Activated naive CD4-positive, alpha-beta T cell (primary cell): Measurements from ENCODE around the gene FIGNL2.
A peak's percentile ranks its signal among the peaks of the same experiment; 100 is the strongest.

Experiments
- DNase-seq, 4 experiments: peaks; one replicate each; lab custom pipeline; 2025; lab: John Stamatoyannopoulos, UW

The FIGNL2 gene

DNA sequence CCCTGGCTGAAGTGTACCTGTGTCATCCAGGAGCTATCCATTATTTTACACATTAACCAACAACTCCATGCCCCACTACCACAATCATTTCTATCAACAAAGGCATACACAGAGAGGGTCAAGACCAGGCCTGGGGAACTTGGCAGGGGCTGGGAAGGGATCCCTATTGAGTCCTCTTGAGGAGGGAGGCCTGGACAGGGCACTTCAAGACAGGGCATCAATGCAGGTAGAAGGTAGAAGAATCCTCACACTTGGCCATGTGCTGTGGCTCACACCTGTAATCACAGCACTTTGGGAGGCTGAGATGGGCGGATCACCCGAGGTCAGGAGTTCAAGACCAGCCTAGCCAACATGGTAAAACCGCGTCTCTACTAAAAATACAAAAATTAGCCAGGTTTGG is 26.0 kb upstream of the FIGNL2 start:
- no peak for DNase-seq

DNA sequence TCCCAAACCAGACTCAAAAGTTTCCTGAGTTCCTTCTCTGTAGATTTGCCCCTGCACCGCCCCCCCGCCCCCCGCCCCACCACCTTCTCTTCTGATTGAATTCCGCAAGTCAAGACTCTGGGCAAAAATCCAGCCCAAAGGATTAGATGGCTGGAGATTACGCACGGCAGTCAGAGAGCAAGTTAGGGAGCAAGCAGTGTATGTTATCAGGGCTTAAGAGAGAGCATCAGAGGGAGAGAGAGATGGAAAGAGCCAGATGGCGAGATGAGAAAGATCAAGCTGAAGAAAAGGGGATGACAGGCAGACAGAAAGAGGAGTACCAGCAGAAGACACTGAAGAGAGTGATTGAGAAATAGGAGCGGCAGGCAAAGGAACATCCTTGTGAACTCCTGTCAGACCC is 25.5 kb upstream of the FIGNL2 start:
- no peak for DNase-seq

GRCh38 chr12:51873251-51873994 is 24.9 kb upstream of the FIGNL2 start:
- no peak for DNase-seq

DNA sequence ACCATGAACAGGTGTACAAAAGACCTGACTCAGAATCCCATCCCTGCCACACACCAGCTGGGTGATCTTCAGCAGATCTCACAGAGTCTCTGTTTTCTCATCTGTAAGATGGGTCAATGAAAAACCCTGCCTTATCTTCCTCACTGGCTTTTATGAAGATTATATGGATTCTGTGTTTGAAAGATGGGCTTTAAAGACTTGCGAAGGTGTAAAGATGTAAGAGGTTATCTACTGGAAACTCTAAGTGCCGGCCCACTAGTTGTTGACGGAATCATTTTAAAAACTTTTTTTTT is 24.1 kb upstream of the FIGNL2 start:
- DNase-seq, result no peak

GRCh38 chr12:51871918-51872688 is 23.6 kb upstream of the FIGNL2 start:
- no peak for DNase-seq

DNA sequence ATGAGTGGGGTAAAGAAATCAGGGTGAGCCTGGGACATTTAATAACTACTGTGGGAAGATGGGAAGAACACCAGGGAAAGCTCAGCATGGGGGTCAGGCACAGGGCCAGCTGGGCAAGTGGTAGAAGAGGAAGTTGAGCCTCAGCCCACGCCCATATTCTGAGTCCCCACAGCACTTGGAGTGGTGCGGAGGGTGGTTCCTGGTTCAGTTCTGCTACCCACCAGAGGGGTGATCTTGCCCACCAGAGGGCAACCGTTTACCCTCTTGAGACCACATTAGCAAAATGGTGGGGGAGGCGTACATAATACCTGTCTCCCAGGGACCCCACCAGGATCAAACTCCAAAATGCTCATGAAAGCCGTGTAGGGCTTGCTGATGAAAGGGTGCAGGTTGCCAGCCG is 22.6 kb upstream of the FIGNL2 start:
- DNase-seq, result no peak

GRCh38 chr12:51870504-51870903 is 22.0 kb upstream of the FIGNL2 start:
- DNase-seq, result no peak

- no peak for DNase-seq
These were observed 21.4 kb upstream of the FIGNL2 start for GRCh38 chr12:51869931-51870330.

DNA sequence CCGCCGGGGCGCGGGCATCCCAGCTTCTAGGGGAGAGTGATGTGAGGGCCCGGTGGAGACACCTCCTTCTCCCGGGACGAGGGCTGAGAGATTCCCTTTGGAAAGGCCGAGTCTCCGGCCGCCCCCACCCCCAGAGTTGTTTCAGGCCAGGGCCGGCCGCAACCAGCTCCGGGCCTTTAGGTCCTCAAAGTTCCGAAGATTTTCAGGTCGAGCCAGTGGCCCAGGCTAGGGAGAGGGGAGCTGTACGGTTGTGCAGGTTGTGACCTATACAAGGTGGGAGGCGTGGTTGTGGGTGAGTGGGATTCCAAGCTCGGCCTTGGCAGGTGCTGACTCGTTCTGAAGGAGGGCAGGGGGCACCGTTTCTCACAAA is 21.0 kb upstream of the FIGNL2 start:
- no peak for DNase-seq

- no peak for DNase-seq
These were observed 20.4 kb upstream of the FIGNL2 start for GRCh38 chr12:51868821-51869495.

DNA sequence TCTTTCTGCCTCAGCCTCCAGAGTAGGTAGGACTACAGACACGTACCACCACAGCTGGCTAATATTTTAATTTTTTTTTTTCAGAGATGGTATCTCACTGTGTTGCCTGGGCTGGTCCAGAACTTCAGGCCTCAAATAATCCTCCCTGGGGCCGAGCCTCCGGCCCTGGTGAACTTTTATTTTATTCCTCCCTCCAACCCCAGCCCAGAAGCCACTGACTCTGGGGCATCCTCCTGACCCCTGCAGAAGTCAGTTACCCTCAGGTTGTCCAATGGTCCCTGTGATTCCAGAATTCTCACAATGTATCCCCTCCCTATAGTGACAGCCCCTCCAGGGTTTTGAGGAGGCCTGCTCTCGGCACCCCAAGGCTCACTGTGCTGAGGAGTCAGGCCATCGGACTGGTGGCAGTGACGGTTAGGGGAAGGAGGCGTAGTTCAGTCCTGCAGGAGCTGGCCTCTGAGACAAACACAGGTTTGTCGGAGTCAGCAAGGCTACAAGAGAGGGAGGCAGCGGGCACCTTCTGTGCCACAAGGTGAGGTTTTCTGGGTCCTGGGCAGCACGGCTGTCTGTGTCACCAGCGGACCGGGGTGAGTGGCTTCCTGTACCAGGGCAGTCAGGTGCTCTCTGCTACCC is 19.4 kb upstream of the FIGNL2 start:
- DNase-seq, result no peak

DNA sequence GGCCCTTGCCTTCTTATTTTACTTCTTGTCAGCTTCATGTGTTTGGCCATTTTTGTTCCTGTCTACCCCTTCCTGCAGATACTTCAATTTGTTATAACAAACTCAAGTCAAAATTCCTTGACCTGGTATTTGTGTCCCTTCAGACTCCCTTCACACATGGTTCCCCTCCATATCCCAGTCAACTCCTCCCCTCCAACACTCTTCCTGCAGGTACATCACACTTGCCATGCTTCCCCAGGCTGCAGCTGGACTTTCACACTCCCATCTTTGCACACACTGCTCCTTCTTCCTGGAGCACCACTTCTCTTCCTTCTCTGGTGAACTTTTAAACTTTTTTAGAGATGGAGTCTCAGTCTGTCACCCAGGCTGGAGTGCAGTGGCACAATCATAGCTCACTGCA is 18.9 kb upstream of the FIGNL2 start:
- DNase-seq, result no peak

GRCh38 chr12:51866762-51867161 is 18.2 kb upstream of the FIGNL2 start:
- no peak for DNase-seq

GRCh38 chr12:51866324-51866723 is 17.8 kb upstream of the FIGNL2 start:
- no peak for DNase-seq

DNA sequence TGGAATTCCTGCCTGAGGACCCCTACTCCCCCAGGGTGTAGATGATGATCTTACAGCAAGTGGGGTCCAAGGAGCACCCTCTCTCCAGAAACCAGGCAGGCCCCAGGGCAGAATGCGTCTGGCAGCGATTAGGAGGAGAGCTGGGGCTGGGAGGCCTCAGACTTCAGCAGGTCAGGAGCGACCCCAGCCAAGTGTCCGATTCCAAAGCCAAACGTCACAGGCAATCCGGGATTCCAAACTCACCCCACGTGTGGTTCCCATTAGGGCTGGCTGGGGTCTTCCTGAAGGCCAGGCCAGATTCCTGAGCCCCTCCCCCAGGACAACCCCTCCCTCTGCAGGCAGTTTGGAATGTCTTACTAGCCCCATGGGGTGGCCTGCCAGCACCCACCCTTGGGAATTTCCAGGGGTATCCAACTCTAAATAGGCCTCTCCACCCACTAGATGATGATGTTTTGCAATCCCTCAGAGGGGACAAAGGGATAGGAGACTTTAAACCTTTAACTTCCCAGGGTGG is 17.3 kb upstream of the FIGNL2 start:
- DNase-seq, result no peak

- DNase-seq, result no peak
These were observed 16.5 kb upstream of the FIGNL2 start for GRCh38 chr12:51864833-51865670.

DNA sequence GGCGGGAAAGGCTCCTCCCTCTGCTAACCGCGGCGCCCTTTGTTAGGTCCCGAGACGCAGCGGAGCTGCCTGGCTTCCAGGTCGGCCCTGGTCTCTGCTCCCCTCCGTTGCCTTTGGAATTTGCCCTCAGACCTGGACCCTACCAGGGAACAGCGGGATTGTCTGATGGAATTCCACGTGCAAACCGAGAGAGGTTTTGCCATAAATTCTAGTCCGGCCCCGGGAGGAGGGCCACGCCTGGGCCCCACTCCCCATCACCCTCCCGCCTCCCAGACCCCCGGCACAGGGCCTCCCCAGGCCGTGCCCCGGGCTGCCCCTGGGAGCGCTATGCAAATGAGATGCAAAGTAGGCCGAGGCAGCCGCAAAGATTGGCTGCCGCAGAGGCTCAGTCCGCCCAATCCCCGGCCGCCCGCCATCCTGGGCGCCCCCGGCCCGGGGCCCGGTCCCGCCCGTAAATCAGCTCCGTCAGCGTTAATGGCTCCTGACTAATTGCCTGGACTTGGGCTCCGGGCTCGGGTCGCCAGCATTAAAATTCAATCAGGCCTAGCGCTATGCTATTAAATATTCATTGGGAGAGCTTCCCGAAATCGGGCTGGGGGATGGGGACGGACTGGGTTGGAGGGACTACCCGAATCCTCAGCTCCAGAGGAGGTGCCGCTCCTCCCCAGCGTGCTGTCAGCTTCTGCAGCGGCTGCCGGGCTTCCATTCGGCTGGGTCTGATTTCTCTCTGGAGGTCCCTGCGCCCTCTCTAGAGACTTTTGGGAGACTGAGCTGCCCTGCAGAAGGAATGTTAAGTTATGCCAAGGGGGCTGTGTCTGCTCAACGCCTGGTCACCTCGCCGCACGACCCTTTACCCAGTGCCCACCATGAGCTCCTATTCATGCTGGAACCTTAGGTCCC is 15.7 kb upstream of the FIGNL2 start:
- DNase-seq, result peak in 1 of 4 experiments; percentile 9

GRCh38 chr12:51863363-51863932 is 14.9 kb upstream of the FIGNL2 start:
- DNase-seq, result no peak

GRCh38 chr12:51862947-51863346 is 14.4 kb upstream of the FIGNL2 start:
- DNase-seq, result no peak

DNA sequence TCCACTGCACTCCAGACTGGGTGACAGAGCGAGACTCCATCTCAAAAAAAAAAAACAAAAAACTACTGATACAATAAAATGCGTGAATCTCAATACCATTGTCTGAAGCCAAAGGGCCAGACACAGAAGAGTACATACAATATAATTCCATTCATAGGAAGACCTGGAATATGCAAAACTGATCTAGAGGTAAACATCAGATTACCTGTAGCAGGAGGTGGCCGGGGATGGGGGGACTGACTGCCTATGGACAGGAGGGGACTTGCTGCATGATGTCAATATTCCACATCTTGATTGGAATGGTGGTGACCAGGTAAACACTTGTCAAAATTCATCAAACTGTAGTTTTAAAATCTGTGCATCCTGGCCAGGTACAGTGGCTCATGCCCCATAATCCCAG is 12.5 kb upstream of the FIGNL2 start:
- no peak for DNase-seq
